Panc1 (cell line): Measurements from ENCODE around the gene CHPF2. TPM values are rescaled to one million over a fixed set of nuclear protein-coding genes. Genes with fewer than 3 reads are reported as not detected.

Source experiments
- ATAC-seq: fragments of 200-7000 bp; cut with Tn5 transposase; 2 replicates; pipeline ENCODE4 v1.9.1; 2020; ENCODE audit warnings: mild to moderate bottlenecking, moderate library complexity
- BruUV-seq: library from RNA; stranded (reverse); fragments of 400-500 nt; replicated peaks from 2 replicates; lab custom pipeline; 2021; lab: Mats Ljungman, UMichigan
- CTCF ChIA-PET: fragments of 300-600 bp; sonication (Branson Sonifier 250); formaldehyde crosslinking; loops from one replicate; lab custom pipeline; 2022; ENCODE audit warnings: antibody characterized with exemption; lab: Charles Lee
- POLR2A ChIA-PET: fragments of 300-600 bp; sonication (Branson Sonifier 250); formaldehyde crosslinking; loops from one replicate; lab custom pipeline; 2022; ENCODE audit warnings: antibody characterized with exemption; lab: Charles Lee
- DNase-seq: peaks from one replicate; pipeline ENCODE4 v3.0.0-alpha.2; 2010; ENCODE audit warnings: low read depth, low spot score
- H3K27ac ChIP-seq: 2 replicates; pipeline ENCODE4 v1.5.1; 2011; ENCODE audit warnings: mild to moderate bottlenecking, low read length, inconsistent platforms
- H3K27me3 ChIP-seq: fragments of 200-500 bp; sonication (Bioruptor generic); 2 replicates; pipeline ENCODE4 v1.6.0; 2014; ENCODE audit warnings: low read length, inconsistent platforms; ENCODE audit not compliant: control insufficient read depth, insufficient read depth
- H3K36me3 ChIP-seq: fragments of 200-500 bp; sonication (Bioruptor generic); 2 replicates; pipeline ENCODE4 v1.5.1; 2014; ENCODE audit warnings: inconsistent platforms, mild to moderate bottlenecking, low read length, moderate library complexity; ENCODE audit not compliant: control insufficient read depth, insufficient read depth
- H3K4me1 ChIP-seq: 2 replicates; pipeline ENCODE4 v1.5.1; 2011; ENCODE audit warnings: inconsistent platforms, mild to moderate bottlenecking, low read length, moderate library complexity; ENCODE audit not compliant: control insufficient read depth, insufficient read depth
- H3K4me3 ChIP-seq, 2 experiments: 2 replicates each; pipeline ENCODE4 v1.5.1; 2011 to 2012; ENCODE audit warnings: low read depth in 2 of 2, low read length in 2 of 2, mild to moderate bottlenecking in 2 of 2, inconsistent platforms in 1 of 2, moderate library complexity in 1 of 2
- H3K9me3 ChIP-seq: fragments of 200-500 bp; sonication (Bioruptor generic); 2 replicates; pipeline ENCODE4 v1.5.1; 2014; ENCODE audit warnings: low read depth, mild to moderate bottlenecking, inconsistent platforms, low read length, moderate library complexity; ENCODE audit not compliant: control insufficient read depth, insufficient read depth
- POLR2AphosphoS5 ChIP-seq: IDR thresholded peaks from 2 replicates; pipeline ENCODE4 v1.6.1; 2012; ENCODE audit warnings: mild to moderate bottlenecking, low read depth, low read length, moderate library complexity
- REST ChIP-seq, 2 experiments: IDR thresholded peaks; 2 replicates each; pipeline ENCODE4 v1.6.1; 2011 to 2012; ENCODE audit warnings: low read depth in 2 of 2, control low read depth in 1 of 2, low read length in 1 of 2, mild to moderate bottlenecking in 1 of 2, moderate library complexity in 1 of 2; ENCODE audit not compliant: insufficient read depth in 1 of 2
- SIN3A ChIP-seq: IDR thresholded peaks from 2 replicates; pipeline ENCODE4 v1.6.1; 2012; ENCODE audit warnings: low read depth, mild to moderate bottlenecking, low read length, moderate library complexity, borderline replicate concordance; ENCODE audit not compliant: insufficient read depth
- TCF7L2 ChIP-seq: IDR thresholded peaks from 2 replicates; pipeline ENCODE4 v1.6.1; 2011; ENCODE audit warnings: mild to moderate bottlenecking, low read depth, low read length, inconsistent platforms
- in situ Hi-C: cut with HindIII; loops from 2 replicates; pipeline ENCODE4 v1.10.0; 2016; ENCODE audit warnings: low sequenced_read_pairs, low pct_unique_long_range_greater_than_20kb
- intact Hi-C: fragments of 100-400 bp; cut with micrococcal nuclease; formaldehyde crosslinking; loops from one replicate; pipeline ENCODE4 v1.10.0; 2022; ENCODE audit not compliant: unreplicated experiment
- total RNA-seq: library from RNA; stranded (reverse); gene quantifications from one replicate; pipeline ENCODE4 v1.2.1, GENCODE V29; 2021; ENCODE audit not compliant: unreplicated experiment
- TF ChIP-seq, protein P1 (sequence below): fragments of 450-650 bp; IDR thresholded peaks from 2 replicates; pipeline ENCODE4 v1.5.1; 2017; ENCODE audit warnings: mild to moderate bottlenecking

CHPF2 gene
- total RNA-seq, 1 experiment from 2014 or later, result 44.9 TPM

DNA sequence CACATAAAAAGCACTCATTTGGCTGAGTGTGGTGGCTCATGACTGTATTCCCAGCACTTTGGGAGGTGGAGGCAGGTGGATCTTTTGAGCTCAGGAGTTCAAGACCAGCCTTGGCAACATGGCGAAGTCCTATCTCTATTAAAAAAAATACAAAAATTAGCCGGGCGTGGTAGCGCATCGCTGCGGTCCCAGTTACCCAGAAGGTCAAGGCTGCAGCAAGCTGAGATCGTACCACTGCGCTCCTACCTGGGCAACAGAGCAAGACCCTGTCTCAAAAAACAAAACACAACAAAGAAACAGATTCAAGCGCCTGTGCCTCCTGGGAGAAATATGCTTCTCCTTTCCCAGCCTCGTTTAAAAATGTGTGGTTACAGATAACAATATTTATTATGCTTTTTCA is 3.0 kb upstream of the CHPF2 start:
- POLR2A ChIA-PET, result interaction anchor here (0.6 kb wide), 1 partner anchor 10 kb away, joined by 3 read pairs; no protein-coding TSS in a partner anchor
- in situ Hi-C loops (no loop called here), intact Hi-C loops (no loop called here)
- CTCF ChIA-PET, result no interaction called here
- Histone ChIP-seq H3K27ac (no peak overlapping the region), H3K4me3 (no peak overlapping the region), H3K9me3 (no peaks in the 10 kb centered on the region), H3K36me3 (peaks cover 10% of the 10 kb centered on the region; the same call in 1 of the 2 replicates), H3K4me1 (peaks cover 29% of the 10 kb centered on the region), H3K27me3 (no peaks in the 10 kb centered on the region)
- no peak for DNase-seq
- no peak for ATAC-seq
- no TSS peak for BruUV-seq
- TF ChIP-seq, protein P1, sequence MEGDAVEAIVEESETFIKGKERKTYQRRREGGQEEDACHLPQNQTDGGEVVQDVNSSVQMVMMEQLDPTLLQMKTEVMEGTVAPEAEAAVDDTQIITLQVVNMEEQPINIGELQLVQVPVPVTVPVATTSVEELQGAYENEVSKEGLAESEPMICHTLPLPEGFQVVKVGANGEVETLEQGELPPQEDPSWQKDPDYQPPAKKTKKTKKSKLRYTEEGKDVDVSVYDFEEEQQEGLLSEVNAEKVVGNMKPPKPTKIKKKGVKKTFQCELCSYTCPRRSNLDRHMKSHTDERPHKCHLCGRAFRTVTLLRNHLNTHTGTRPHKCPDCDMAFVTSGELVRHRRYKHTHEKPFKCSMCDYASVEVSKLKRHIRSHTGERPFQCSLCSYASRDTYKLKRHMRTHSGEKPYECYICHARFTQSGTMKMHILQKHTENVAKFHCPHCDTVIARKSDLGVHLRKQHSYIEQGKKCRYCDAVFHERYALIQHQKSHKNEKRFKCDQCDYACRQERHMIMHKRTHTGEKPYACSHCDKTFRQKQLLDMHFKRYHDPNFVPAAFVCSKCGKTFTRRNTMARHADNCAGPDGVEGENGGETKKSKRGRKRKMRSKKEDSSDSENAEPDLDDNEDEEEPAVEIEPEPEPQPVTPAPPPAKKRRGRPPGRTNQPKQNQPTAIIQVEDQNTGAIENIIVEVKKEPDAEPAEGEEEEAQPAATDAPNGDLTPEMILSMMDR, result no peak

DNA sequence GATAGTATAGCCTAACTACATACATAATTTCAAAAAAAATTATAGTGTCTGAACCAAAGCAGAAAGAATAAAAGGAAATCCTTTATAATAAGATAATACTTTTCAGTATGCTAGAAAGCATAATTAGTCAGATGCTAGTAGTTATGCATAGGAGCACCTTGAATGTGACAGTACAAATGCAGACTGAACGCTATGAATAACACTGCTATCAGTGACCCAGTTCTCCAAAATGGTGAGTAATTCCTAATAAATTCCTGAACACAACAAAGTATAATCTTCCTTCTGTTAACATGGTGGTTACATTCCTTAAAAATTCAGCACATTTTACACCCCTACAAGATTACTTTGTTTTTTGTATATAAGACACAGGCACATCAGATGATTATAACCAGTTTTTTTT is 1.2 kb upstream of the CHPF2 start:
- H3K9me3 ChIP-seq, result no peaks in the 10 kb centered on the region
- intact Hi-C loops (no loop called here), in situ Hi-C loops (no loop called here)
- peaks cover 20% of the 10 kb centered on the region for H3K4me1 ChIP-seq
- ChIA-PET POLR2A (no interaction called here), CTCF (interaction anchor here (0.6 kb wide), 1 partner anchor 61 kb away, joined by 4 read pairs; no protein-coding TSS in a partner anchor)
- no peak overlapping the region for H3K27ac ChIP-seq
- H3K27me3 ChIP-seq, result no peaks in the 10 kb centered on the region
- TF ChIP-seq TCF7L2, result no peak
- TF ChIP-seq SIN3A, result no peak
- TF ChIP-seq, protein P1, result no peak
- no peak for TF ChIP-seq REST (IDR thresholded peaks at IDR 0.05; ENCODE audit: insufficient read depth in 1 of 2, low read depth in 2 of 2, low read length in 1 of 2)
- no peak for TF ChIP-seq POLR2AphosphoS5
- H3K4me3 ChIP-seq, result no peak overlapping the region
- ATAC-seq (no peak), DNase-seq (no peak)
- BruUV-seq, result no TSS peak
- peaks cover 4% of the 10 kb centered on the region; the same call in 1 of the 2 replicates for H3K36me3 ChIP-seq
